Effector memory CD8-positive, alpha-beta T cell (primary cell): ENCODE measurements around the gene RIOK3.
A peak's percentile ranks its signal among the peaks of the same experiment; 100 is the strongest.

Experiments
- ATAC-seq: fragments of 150-1000 bp; cut with Tn5 transposase; replicated peaks from 2 replicates; pipeline ENCODE4 v1.10.0; 2021; ENCODE audit warnings: mild to moderate bottlenecking, moderate library complexity
- DNase-seq, 3 experiments: peaks; one replicate each; pipeline ENCODE4 v3.0.0; 2021
- H3K27ac Mint-ChIP-seq, 2 donors: one replicate each; pipeline ENCODE4 v1.8.0; 2022; ENCODE audit warnings: mild to moderate bottlenecking in 2 of 2, mixed read lengths in 2 of 2, moderate library complexity in 2 of 2
- H3K27me3 Mint-ChIP-seq, 2 donors: one replicate each; pipeline ENCODE4 v1.8.0; 2022; ENCODE audit warnings: mixed read lengths in 2 of 2
- H3K36me3 Mint-ChIP-seq: one replicate; pipeline ENCODE4 v1.8.0; 2022; ENCODE audit warnings: mild to moderate bottlenecking, moderate library complexity, mixed read lengths; ENCODE audit not compliant: insufficient read depth
- H3K4me1 Mint-ChIP-seq, 2 donors: one replicate each; pipeline ENCODE4 v1.8.0; 2022; ENCODE audit warnings: low read depth in 2 of 2, mixed read lengths in 2 of 2
- H3K4me3 Mint-ChIP-seq, 2 donors: one replicate each; pipeline ENCODE4 v1.8.0; 2022; ENCODE audit warnings: mild to moderate bottlenecking in 2 of 2, mixed read lengths in 2 of 2, moderate library complexity in 2 of 2
- H3K9me3 Mint-ChIP-seq, 2 donors: one replicate each; pipeline ENCODE4 v1.8.0; 2022; ENCODE audit warnings: mixed read lengths in 2 of 2

Gene RIOK3

GRCh38 chr18:23433360-23433759, 19.7 kb upstream of the RIOK3 start:
- ATAC-seq (no peak), DNase-seq (no peak)
- H3K27me3 Mint-ChIP-seq, result no peaks in the 10 kb centered on the region
- no peak overlapping the region for H3K27ac Mint-ChIP-seq
- peaks cover 7 to 13% of the 10 kb centered on the region in 2 donors for H3K4me1 Mint-ChIP-seq
- no peaks in the 10 kb centered on the region for H3K9me3 Mint-ChIP-seq
- no peak overlapping the region for H3K4me3 Mint-ChIP-seq
- H3K36me3 Mint-ChIP-seq, result peaks cover 8% of the 10 kb centered on the region

- Mint-ChIP-seq H3K27ac (peak overlapping the region in 1 of 2 donors; percentile 53), H3K36me3 (peaks cover 8% of the 10 kb centered on the region), H3K27me3 (no peaks in the 10 kb centered on the region), H3K4me3 (peak overlapping the region; percentile 85 to 87), H3K9me3 (no peaks in the 10 kb centered on the region), H3K4me1 (peaks cover 12 to 13% of the 10 kb centered on the region in 2 donors)
- DNase-seq, result peak; percentile 65 to 68 (median 68)
- peak; percentile 99 for ATAC-seq
These were observed 15.6 kb upstream of the RIOK3 start for GRCh38 chr18:23437357-23438045.

DNA sequence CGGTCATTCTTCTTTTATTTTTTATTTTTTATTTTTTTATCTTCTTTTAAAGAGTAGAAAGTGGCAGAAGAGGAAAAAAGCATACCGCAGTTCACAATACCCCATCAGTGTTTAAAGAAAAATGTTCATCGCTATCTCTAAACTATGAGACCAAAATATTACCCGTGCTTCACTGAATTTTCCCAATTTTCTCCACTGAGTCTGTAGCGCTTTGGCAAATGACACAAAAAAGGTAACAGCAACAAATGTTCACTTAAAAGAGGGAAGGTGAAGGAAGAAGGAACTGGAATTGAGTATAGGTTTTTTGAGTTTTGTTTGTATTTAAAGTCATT, 15.1 kb upstream of the RIOK3 start:
- H3K27ac Mint-ChIP-seq, result peak overlapping the region in 1 of 2 donors; percentile 25
- no peaks in the 10 kb centered on the region for H3K9me3 Mint-ChIP-seq
- peaks cover 12 to 13% of the 10 kb centered on the region in 2 donors for H3K4me1 Mint-ChIP-seq
- ATAC-seq (no peak), DNase-seq (no peak)
- no peaks in the 10 kb centered on the region for H3K27me3 Mint-ChIP-seq
- peaks cover 8% of the 10 kb centered on the region for H3K36me3 Mint-ChIP-seq
- peak overlapping the region; percentile 85 to 87 for H3K4me3 Mint-ChIP-seq

GRCh38 chr18:23438608-23439366, 14.3 kb upstream of the RIOK3 start:
- H3K36me3 Mint-ChIP-seq, result peaks cover 8% of the 10 kb centered on the region
- H3K4me3 Mint-ChIP-seq, result peak overlapping the region; percentile 85 to 87
- H3K9me3 Mint-ChIP-seq, result no peaks in the 10 kb centered on the region
- H3K27ac Mint-ChIP-seq, result no peak overlapping the region
- peaks cover 12 to 13% of the 10 kb centered on the region in 2 donors for H3K4me1 Mint-ChIP-seq
- no peak for ATAC-seq
- DNase-seq, result no peak
- H3K27me3 Mint-ChIP-seq, result no peaks in the 10 kb centered on the region

GRCh38 chr18:23440131-23440530, 13.0 kb upstream of the RIOK3 start:
- Mint-ChIP-seq H3K27ac (no peak overlapping the region), H3K36me3 (peaks cover 8% of the 10 kb centered on the region), H3K4me1 (peaks cover 12 to 13% of the 10 kb centered on the region in 2 donors), H3K9me3 (no peaks in the 10 kb centered on the region), H3K4me3 (no peak overlapping the region), H3K27me3 (no peaks in the 10 kb centered on the region)
- ATAC-seq (no peak), DNase-seq (no peak)

- no peak overlapping the region for H3K4me3 Mint-ChIP-seq
- H3K27ac Mint-ChIP-seq, result no peak overlapping the region
- no peaks in the 10 kb centered on the region for H3K27me3 Mint-ChIP-seq
- no peaks in the 10 kb centered on the region for H3K9me3 Mint-ChIP-seq
- H3K36me3 Mint-ChIP-seq, result no peaks in the 10 kb centered on the region
- no peak for DNase-seq
- ATAC-seq, result no peak
- H3K4me1 Mint-ChIP-seq, result peaks cover 0 to 5% of the 10 kb centered on the region in 2 donors
These were observed 10.1 kb upstream of the RIOK3 start for GRCh38 chr18:23442958-23443357.

DNA sequence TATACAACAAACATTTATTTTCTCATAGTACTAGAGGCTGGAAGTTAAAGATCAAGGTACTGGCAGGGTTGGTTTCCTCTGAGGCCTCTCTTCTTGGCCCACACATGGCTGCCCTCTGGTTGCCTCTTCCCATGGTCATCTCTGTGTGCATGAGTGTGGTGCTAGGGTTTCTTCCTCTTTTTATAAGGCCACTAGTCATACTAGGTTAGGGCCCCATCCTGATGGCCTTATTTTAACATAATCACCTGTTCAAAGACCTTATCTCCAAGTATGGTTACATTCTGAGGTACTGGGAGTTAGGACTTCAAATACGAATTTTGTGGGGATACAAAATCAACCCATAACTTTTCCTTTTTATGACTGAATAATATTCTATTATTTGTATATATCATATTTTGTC, 4.8 kb upstream of the RIOK3 start:
- H3K36me3 Mint-ChIP-seq, result peaks cover 14% of the 10 kb centered on the region
- H3K4me3 Mint-ChIP-seq, result no peak overlapping the region
- DNase-seq, result no peak
- ATAC-seq, result no peak
- no peaks in the 10 kb centered on the region for H3K9me3 Mint-ChIP-seq
- no peak overlapping the region for H3K27ac Mint-ChIP-seq
- H3K27me3 Mint-ChIP-seq, result no peaks in the 10 kb centered on the region
- peaks cover 6 to 11% of the 10 kb centered on the region in 2 donors for H3K4me1 Mint-ChIP-seq

DNA sequence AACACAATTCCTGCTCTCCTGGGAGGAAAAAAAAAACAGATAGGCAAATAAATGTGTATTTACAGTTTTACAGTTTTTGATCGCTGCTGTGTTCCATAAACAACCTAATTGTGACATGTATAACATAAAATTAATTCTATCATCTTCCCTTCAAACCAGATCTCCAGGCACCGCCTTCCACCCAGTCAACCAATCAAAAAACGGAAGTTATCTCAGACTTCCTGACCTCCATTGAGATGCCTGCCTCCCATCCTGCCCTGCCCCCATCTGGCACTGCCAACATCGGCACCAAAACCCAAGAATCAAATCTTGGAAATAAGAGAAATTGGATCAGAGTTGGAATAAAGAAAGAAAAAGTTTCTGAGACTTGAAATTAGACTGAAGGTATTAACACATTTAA, 3.1 kb upstream of the RIOK3 start:
- H3K27me3 Mint-ChIP-seq, result no peaks in the 10 kb centered on the region
- ATAC-seq, result no peak

DNA sequence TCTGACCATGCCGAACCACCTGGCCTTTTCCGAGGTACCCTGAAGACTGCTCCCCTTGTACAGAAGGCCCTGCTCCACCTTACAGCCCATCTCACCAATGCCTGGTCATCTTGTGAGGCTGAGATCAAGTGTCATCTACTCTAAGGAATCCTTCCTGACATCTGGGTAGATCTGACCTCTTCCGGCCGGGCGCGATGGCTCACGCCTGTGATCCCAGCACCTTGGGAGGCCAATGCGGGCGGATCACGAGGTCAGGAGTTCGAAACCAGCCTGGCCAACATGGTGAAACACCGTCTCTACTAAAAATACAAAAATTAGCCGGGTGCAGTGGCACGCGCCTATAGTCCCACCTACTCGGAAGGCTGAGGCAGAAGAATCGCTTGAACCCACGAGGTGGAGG, 2.1 kb upstream of the RIOK3 start:
- DNase-seq (no peak), ATAC-seq (no peak)
- no peak overlapping the region for H3K27ac Mint-ChIP-seq
- H3K27me3 Mint-ChIP-seq, result no peaks in the 10 kb centered on the region
- peaks cover 18 to 24% of the 10 kb centered on the region in 2 donors for H3K4me1 Mint-ChIP-seq
- no peaks in the 10 kb centered on the region for H3K9me3 Mint-ChIP-seq
- H3K36me3 Mint-ChIP-seq, result peaks cover 30% of the 10 kb centered on the region
- H3K4me3 Mint-ChIP-seq, result no peak overlapping the region

More for the DNA sequence above, 3.1 kb upstream of the RIOK3 start:
- peaks cover 14 to 20% of the 10 kb centered on the region in 2 donors for H3K4me1 Mint-ChIP-seq
- H3K9me3 Mint-ChIP-seq, result no peaks in the 10 kb centered on the region
- peaks cover 20% of the 10 kb centered on the region for H3K36me3 Mint-ChIP-seq
- no peak overlapping the region for H3K4me3 Mint-ChIP-seq
- DNase-seq, result no peak
- no peak overlapping the region for H3K27ac Mint-ChIP-seq

DNA sequence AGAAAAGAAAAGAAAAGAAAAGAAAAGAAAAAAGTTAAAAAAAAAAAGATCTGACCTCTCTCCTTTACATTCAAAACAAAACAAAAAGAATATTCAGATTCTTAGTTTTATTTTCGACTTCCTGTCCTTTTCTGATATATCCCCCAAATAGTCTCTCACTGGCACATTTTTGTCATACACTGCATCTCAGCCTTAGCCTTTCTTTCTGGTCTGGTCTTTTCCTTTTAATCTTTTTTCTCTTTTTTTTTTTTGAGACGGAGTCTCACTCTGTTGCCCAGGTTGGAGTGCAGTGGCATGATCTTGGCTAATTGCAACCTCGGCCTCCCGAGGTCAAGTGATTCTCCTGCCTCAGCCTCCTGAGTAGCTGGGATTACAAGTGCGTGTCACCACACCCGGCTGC, 1.6 kb upstream of the RIOK3 start:
- Mint-ChIP-seq H3K27me3 (no peaks in the 10 kb centered on the region), H3K4me3 (no peak overlapping the region)
- ATAC-seq, result no peak

GRCh38 chr18:23452347-23452727, 750 bp upstream of the RIOK3 start:
- ATAC-seq (no peak), DNase-seq (no peak)
- H3K9me3 Mint-ChIP-seq, result no peaks in the 10 kb centered on the region
- H3K4me1 Mint-ChIP-seq, result peaks cover 22 to 33% of the 10 kb centered on the region in 2 donors
- H3K36me3 Mint-ChIP-seq, result peaks cover 32% of the 10 kb centered on the region
- no peaks in the 10 kb centered on the region for H3K27me3 Mint-ChIP-seq
- H3K4me3 Mint-ChIP-seq, result peak overlapping the region; percentile 97 to 98
- peak overlapping the region; percentile 93 to 98 for H3K27ac Mint-ChIP-seq

More for the DNA sequence above, 1.6 kb upstream of the RIOK3 start:
- H3K9me3 Mint-ChIP-seq, result no peaks in the 10 kb centered on the region
- H3K27ac Mint-ChIP-seq, result no peak overlapping the region
- peaks cover 18 to 25% of the 10 kb centered on the region in 2 donors for H3K4me1 Mint-ChIP-seq
- peaks cover 30% of the 10 kb centered on the region for H3K36me3 Mint-ChIP-seq
- DNase-seq, result no peak

- DNase-seq, result peak in 1 of 3 experiments; percentile 10
- H3K4me1 Mint-ChIP-seq, result peaks cover 33 to 46% of the 10 kb centered on the region in 2 donors
- peak overlapping the region; percentile 97 to 98 for H3K4me3 Mint-ChIP-seq
- peak overlapping the region; percentile 93 to 98 for H3K27ac Mint-ChIP-seq
- H3K36me3 Mint-ChIP-seq, result peaks cover 40% of the 10 kb centered on the region
- ATAC-seq, result peak; percentile 48
- no peaks in the 10 kb centered on the region for H3K27me3 Mint-ChIP-seq
- H3K9me3 Mint-ChIP-seq, result no peaks in the 10 kb centered on the region
These were observed 582 bp downstream of the RIOK3 start for GRCh38 chr18:23453680-23454058.

GRCh38 chr18:23456835-23457234, 3.7 kb downstream of the RIOK3 start:
- ATAC-seq (no peak), DNase-seq (no peak)
- H3K9me3 Mint-ChIP-seq, result no peaks in the 10 kb centered on the region
- peak overlapping the region in 1 of 2 donors; percentile 61 for H3K4me3 Mint-ChIP-seq
- H3K27me3 Mint-ChIP-seq, result no peaks in the 10 kb centered on the region
- H3K4me1 Mint-ChIP-seq, result peaks cover 53 to 72% of the 10 kb centered on the region in 2 donors
- no peak overlapping the region for H3K27ac Mint-ChIP-seq
- peaks cover 40% of the 10 kb centered on the region for H3K36me3 Mint-ChIP-seq
